Stimulated activated CD4-positive, alpha-beta T cell treated with anti-CD3 and anti-CD28 coated beads, Interleukin-2, amount 100 ng/mL, for 4 hours (primary cell): Measurements from ENCODE around the gene PPL.
"Not testable (repeated sequence)": the region's sequence is repeated elsewhere in the genome, so short reads cannot be mapped to it uniquely, and the experiment has no call there.

Experiments used
- DNase-seq: peaks from one replicate; pipeline ENCODE4 v3.0.0-alpha.2; 2020; ENCODE audit warnings: low read depth

The PPL gene, protein sequence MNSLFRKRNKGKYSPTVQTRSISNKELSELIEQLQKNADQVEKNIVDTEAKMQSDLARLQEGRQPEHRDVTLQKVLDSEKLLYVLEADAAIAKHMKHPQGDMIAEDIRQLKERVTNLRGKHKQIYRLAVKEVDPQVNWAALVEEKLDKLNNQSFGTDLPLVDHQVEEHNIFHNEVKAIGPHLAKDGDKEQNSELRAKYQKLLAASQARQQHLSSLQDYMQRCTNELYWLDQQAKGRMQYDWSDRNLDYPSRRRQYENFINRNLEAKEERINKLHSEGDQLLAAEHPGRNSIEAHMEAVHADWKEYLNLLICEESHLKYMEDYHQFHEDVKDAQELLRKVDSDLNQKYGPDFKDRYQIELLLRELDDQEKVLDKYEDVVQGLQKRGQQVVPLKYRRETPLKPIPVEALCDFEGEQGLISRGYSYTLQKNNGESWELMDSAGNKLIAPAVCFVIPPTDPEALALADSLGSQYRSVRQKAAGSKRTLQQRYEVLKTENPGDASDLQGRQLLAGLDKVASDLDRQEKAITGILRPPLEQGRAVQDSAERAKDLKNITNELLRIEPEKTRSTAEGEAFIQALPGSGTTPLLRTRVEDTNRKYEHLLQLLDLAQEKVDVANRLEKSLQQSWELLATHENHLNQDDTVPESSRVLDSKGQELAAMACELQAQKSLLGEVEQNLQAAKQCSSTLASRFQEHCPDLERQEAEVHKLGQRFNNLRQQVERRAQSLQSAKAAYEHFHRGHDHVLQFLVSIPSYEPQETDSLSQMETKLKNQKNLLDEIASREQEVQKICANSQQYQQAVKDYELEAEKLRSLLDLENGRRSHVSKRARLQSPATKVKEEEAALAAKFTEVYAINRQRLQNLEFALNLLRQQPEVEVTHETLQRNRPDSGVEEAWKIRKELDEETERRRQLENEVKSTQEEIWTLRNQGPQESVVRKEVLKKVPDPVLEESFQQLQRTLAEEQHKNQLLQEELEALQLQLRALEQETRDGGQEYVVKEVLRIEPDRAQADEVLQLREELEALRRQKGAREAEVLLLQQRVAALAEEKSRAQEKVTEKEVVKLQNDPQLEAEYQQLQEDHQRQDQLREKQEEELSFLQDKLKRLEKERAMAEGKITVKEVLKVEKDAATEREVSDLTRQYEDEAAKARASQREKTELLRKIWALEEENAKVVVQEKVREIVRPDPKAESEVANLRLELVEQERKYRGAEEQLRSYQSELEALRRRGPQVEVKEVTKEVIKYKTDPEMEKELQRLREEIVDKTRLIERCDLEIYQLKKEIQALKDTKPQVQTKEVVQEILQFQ (N-terminal part only)

GRCh38 chr16:4936991-4937781 is at the start of gene PPL:
Gene PPL (minus strand): TSS chr16:4937148. CDS start chr16:4937045, 103 bp downstream.
- DNase-seq = no peak

DNA sequence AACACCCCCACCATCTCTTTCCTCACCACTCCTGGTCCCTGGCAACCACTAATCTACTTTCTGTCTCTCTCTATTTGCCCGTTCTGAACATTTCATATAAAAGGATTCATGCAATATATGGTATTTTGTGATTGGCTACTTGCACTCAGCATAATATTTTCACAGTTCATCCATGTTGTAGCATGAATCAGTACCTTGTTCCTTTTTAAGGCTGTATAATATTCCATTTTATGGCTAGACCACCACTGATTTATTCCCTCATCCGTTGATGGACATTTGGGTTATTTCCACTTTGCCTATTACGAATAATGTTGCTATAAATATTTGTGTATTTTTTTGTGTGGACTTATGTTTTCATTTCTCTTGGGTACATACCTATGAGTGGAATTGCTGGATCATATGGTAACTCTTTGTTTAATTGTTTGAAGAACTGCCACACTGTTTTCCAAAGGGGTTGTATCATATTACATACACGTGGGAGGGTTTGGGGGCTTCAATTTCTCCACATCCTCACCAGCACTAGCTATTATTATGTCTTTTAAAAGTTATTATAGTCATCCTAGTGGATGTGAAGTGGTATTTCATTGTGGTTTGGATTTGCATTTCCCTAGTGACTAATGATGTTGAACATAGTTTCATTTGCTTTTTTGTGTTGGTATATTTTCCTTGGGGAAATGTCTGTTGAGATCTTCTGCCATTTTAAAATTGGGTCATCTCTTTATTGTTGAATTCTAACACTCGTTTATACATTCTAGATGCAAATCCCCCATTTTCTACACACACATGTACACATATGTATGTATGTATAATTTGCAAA is 47.4 kb upstream of the PPL start:
- DNase-seq = no peak

DNA sequence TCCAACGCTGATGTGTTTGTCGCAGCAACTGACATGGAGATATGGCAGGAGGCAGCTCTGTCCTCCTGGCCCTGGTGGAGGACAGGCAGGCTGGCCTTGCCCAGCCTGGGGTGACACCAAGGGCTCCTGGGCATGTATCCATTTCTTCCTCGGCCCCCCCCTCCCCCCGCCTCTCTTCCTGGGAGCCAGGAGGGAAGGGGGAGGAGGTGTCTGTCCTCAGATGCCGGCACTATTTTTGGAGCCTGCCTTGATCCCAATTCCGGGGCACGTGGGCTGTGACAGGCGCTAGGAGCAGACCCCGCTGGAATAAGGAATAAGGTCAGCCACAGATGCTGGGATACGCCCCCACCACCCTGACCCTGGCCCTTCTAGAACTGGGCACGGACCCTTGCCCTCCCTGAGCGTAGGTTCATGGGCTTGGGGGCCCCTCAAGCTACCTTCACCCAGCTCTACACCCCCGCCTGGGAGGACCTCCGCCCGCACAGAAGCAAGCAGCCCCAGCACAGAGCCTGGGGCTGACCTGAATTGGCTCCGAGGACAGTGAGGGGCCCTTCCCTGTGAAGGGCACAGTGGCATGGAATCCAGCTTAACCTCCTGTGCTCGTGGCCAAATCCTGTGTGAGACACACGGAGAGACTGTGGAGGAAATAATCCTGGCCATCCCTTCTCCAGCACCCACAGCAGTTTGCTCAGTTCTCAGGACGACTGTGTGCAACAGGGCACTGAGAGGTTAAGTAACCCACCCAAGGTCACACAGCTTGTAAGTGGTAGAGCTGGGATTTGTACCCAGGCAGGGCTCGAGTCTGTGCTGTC is 45.3 kb upstream of the PPL start:
- no peak for DNase-seq

DNA sequence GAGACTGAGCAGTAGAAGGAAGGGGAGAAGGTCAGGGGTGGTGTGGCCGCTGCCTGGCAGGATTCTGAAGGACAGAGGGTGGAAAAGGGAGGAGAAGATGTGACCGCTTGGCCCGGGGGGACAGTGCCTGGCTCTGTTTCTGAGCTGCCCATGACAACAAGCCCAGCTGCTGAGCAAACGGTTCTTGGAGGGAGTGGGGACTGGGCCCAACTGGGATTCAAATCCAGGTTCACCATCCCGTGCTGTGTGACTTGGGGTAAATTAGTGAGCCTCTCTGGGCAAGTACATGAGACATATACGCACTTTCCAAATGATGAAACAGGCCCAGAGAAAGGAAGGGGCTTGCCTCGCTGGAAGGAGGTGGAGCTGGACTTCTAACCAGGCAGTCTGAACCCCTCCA is 44.5 kb upstream of the PPL start:
- DNase-seq = no peak

- no peak for DNase-seq
Measured at GRCh38 chr16:4980691-4981090, 43.7 kb upstream of the PPL start.

GRCh38 chr16:4979736-4980660 is 43.0 kb upstream of the PPL start:
- DNase-seq = no peak

DNA sequence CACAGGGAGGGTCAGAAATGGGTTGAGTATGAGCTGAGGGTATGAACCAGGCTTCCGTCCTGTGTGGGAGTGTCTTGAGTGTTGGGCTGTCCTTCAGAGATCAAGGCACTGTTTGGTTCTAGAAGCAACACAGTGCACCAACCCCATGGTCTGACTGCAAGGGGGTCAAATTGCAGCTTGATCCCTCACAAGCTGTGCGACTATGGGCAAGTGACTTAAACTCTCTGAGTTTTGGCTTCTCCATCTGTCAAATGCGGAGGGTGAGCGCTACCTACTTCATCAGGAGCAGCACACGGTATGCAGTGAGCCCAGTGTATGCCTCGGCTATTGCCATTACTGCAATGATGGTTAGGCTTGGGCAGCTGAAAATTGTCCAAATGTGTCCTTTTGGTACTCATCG is 42.2 kb upstream of the PPL start:
- DNase-seq = no peak

DNA sequence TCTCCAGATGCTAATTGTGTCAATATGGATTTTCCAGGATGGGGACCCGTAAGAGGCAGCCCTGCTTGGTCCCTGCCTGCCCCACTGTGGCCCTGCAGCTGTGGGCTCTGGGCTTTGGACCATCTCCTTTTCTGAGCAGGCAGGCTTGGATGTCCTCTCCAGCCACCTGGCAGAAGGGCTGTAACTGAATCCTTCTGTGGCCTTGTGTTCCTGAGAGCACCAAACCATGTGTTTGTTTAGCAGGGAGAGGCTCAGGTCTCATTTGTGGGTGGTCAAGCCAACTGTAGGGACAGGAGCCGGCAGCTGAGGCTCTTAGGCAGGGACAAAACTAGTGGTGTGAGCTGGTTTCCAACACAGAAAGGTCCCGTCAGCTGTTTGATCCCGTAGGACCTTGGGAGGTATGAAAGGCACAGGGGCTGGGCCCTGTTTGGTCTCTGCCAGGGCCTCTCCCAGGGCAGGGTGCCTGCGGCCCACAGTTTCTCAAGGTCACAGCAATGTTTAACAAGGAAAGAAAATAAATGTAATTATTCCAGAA is 39.7 kb upstream of the PPL start:
- DNase-seq = no peak

DNA sequence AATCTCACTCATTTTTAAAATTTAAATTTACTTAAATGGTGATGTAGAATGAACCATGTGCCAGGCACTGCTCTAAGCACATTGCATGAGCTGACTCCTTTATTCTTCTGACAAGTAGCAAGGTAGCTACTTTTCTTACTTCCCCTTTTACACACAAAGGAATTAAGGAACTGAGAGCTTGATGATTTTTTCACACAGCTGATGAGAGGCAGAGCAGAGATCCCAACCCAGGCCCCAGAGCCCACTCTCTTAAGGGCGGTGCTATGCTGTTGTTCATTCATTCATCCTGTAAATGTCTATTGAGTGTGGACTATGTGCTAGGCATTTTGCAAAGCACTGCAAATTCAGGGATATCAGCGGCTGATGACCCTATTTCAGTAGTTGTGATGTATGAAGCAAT is 39.1 kb upstream of the PPL start:
- DNase-seq = no peak

DNA sequence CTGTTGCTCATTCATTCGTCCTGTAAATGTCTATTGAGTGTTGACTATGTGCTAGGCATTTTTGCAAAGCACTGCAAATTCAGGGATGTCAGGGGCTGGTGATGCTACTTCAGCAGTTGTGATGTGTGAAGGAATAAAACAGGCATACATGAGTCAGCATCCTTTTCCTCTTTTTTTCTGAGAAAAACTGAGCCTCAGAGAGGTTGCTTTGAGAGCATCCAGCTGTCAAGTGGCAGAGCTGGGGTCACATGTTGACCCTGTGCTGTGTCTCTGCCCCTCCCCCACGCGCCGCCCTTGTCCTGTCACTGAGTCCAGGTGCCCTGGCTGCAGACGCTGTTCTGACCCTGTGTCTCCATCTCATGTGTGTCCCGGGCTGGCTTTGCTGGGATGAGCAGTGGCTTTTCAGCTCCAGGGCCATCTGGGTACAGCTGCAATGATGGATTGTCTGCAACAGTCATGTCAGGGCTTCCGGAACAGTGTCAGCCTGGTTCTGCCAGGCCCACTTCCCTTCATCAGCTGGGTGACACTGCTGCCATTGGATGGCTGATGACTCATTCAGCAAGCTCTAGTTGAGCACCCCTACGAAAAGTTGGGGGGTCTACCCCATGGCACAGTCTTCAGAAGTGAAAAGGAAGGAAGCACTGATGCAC is 36.1 kb upstream of the PPL start:
- no peak for DNase-seq

- DNase-seq = no peak
Measured at GRCh38 chr16:4970010-4970409, 33.1 kb upstream of the PPL start.

- DNase-seq = no peak
Measured at GRCh38 chr16:4968879-4969483, 32.0 kb upstream of the PPL start.

GRCh38 chr16:4968278-4968677 is 31.3 kb upstream of the PPL start:
- not testable (repeated sequence) for DNase-seq

- no peak for DNase-seq
Measured at GRCh38 chr16:4966736-4967453, 29.9 kb upstream of the PPL start.

DNA sequence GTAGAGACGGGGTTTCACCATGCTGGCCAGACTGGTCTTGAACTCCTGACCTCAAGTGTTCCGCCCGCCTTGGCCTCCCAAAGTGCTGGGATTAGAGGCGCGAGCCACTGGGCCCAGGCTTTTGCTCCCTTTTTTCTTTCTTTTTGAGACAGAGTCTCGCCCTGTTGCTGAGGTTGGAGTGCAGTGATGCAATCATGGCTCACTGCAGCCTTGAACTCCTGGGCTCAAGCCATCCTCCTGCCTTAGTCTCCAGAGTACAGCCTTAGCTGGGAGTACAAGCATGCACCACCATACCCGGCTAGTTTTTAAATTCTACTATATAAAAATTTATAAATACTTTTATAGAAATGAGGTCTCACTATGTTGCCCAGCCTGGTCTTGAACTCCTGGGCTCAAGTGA is 26.6 kb upstream of the PPL start:
- DNase-seq = not testable (repeated sequence)

- DNase-seq = no peak
Measured at GRCh38 chr16:4962716-4963115, 25.8 kb upstream of the PPL start.

- DNase-seq = no peak
Measured at GRCh38 chr16:4960579-4960978, 23.6 kb upstream of the PPL start.
